Tibial nerve (tissue), 4 donors: ENCODE measurements around the gene CFAP299. TPM values are rescaled to one million over a fixed set of nuclear protein-coding genes. Genes with fewer than 3 reads are reported as not detected.

Experiments
- DNase-seq, 2 donors: peaks; one replicate each; pipeline ENCODE4 v3.0.0-alpha.2; 2019; ENCODE audit warnings: low spot score in 2 of 2
- H3K27ac ChIP-seq, 4 donors: fragments of 200-600 bp; sonication (generic) in 3 of 4; one replicate each; pipeline ENCODE4 v1.5.1; 2017 to 2019; ENCODE audit warnings: mild to moderate bottlenecking in 1 of 4
- H3K27me3 ChIP-seq, 2 donors: fragments of 200-600 bp; sonication (generic) in 1 of 2; one replicate each; pipeline versions ENCODE4 v1.5.1 to v1.6.0; 2017 to 2019
- H3K36me3 ChIP-seq, 3 donors: fragments of 200-600 bp; sonication (generic); one replicate each; pipeline ENCODE4 v1.5.1; 2018 to 2019
- H3K4me1 ChIP-seq, 4 donors: fragments of 200-600 bp; sonication (generic) in 3 of 4; one replicate each; pipeline ENCODE4 v1.5.1; 2017 to 2019
- H3K4me3 ChIP-seq, 4 donors: fragments of 200-600 bp; sonication (generic) in 3 of 4; one replicate each; pipeline ENCODE4 v1.5.1; 2017 to 2019; ENCODE audit warnings: mild to moderate bottlenecking in 1 of 4, moderate library complexity in 1 of 4
- H3K9me3 ChIP-seq, 4 donors: fragments of 200-600 bp; sonication (generic) in 3 of 4; one replicate each; pipeline ENCODE4 v1.5.1; 2017 to 2019
- CTCF ChIP-seq, 5 experiments: fragments of 200-600 bp in 3 of 5; fragments of 450-650 bp in 2 of 5; sonication (generic) in 3 of 5; IDR thresholded peaks; one replicate each; pipeline ENCODE4 v1.5.1; 2016 to 2019; ENCODE audit warnings: antibody characterized with exemption in 5 of 5, mild to moderate bottlenecking in 3 of 5, moderate library complexity in 2 of 5
- EP300 ChIP-seq, 2 donors: sonication (generic); formaldehyde crosslinking; IDR thresholded peaks; one replicate each; pipeline ENCODE4 v1.6.1; 2017; ENCODE audit warnings: antibody characterized with exemption in 2 of 2, mild to moderate bottlenecking in 1 of 2
- POLR2A ChIP-seq, 2 donors: fragments of 450-650 bp; IDR thresholded peaks; one replicate each; pipeline ENCODE4 v1.6.1; 2017; ENCODE audit warnings: antibody characterized with exemption in 2 of 2, mild to moderate bottlenecking in 2 of 2, moderate library complexity in 2 of 2
- WGBS, 2 donors: methylation state at CpG; one replicate each; pipeline ENCODE4 v1.1.5; 2018; 5-methylcytosine and 5-hydroxymethylcytosine counted together
- total RNA-seq, 4 donors: library from RNA; depleted of rRNA; stranded (reverse); fragments of >200 nt; gene quantifications; one replicate each; pipeline ENCODE4 v1.1.0, GENCODE V29; 2016

Gene CFAP299
- total RNA-seq, 4 donors from 2014 or later: under 0.01 to 0.87 (median 0.39) TPM; not detected in 1

GRCh38 chr4:80387390-80388283, 52.1 kb downstream of the CFAP299 start:
- no peaks in the 10 kb centered on the region for H3K4me1 ChIP-seq
- no peak overlapping the region for H3K4me3 ChIP-seq
- TF ChIP-seq CTCF (IDR thresholded peaks at IDR 0.05) (no peak), EP300 (IDR thresholded peaks at IDR 0.05) (no peak), POLR2A (IDR thresholded peaks at IDR 0.05) (no peak)
- WGBS, 2 donors: 91 to 96% methylated on average over 10 to 11 of the region's 11 CpGs
- no peaks in the 10 kb centered on the region for H3K27me3 ChIP-seq
- peaks cover 0 to 9% (median 0%) of the 10 kb centered on the region in 4 donors for H3K9me3 ChIP-seq
- DNase-seq: no peak
- H3K36me3 ChIP-seq: no peaks in the 10 kb centered on the region
- H3K27ac ChIP-seq: no peak overlapping the region

- Histone ChIP-seq H3K27ac (no peak overlapping the region), H3K4me1 (no peaks in the 10 kb centered on the region), H3K36me3 (no peaks in the 10 kb centered on the region), H3K27me3 (no peaks in the 10 kb centered on the region), H3K4me3 (no peak overlapping the region), H3K9me3 (peaks cover 0 to 9% (median 0%) of the 10 kb centered on the region in 4 donors)
- WGBS, 2 donors: 83 to 89% methylated on average over 8 of the region's 8 CpGs
- TF ChIP-seq CTCF (IDR thresholded peaks at IDR 0.05) (no peak), EP300 (IDR thresholded peaks at IDR 0.05) (no peak), POLR2A (IDR thresholded peaks at IDR 0.05) (no peak)
- DNase-seq: no peak
Measured at GRCh38 chr4:80388284-80388607, 52.7 kb downstream of the CFAP299 start.

- Histone ChIP-seq H3K9me3 (peaks cover 0 to 9% (median 0%) of the 10 kb centered on the region in 4 donors), H3K36me3 (no peaks in the 10 kb centered on the region), H3K4me3 (no peak overlapping the region), H3K27ac (no peak overlapping the region), H3K27me3 (no peaks in the 10 kb centered on the region), H3K4me1 (no peaks in the 10 kb centered on the region)
- TF ChIP-seq CTCF (IDR thresholded peaks at IDR 0.05) (no peak), EP300 (IDR thresholded peaks at IDR 0.05) (no peak), POLR2A (IDR thresholded peaks at IDR 0.05) (no peak)
- WGBS, 2 donors: 85 to 96% methylated on average over 2 of the region's 2 CpGs
- no peak for DNase-seq
Measured at GRCh38 chr4:80390178-80390577, 54.6 kb downstream of the CFAP299 start.

GRCh38 chr4:80393246-80393969, 57.9 kb downstream of the CFAP299 start:
- 81 to 86% methylated on average over 4 of the region's 4 CpGs for WGBS, 2 donors
- no peak overlapping the region for H3K4me3 ChIP-seq
- no peak overlapping the region for H3K27ac ChIP-seq
- TF ChIP-seq POLR2A (IDR thresholded peaks at IDR 0.05) (no peak), CTCF (IDR thresholded peaks at IDR 0.05) (no peak), EP300 (IDR thresholded peaks at IDR 0.05) (no peak)
- H3K27me3 ChIP-seq: no peaks in the 10 kb centered on the region
- no peaks in the 10 kb centered on the region for H3K4me1 ChIP-seq
- H3K36me3 ChIP-seq: no peaks in the 10 kb centered on the region
- H3K9me3 ChIP-seq: no peaks in the 10 kb centered on the region
- no peak for DNase-seq

- no peak for DNase-seq
- WGBS, 2 donors: 100% methylated on average over 1 of the region's 1 CpG
- Histone ChIP-seq H3K27me3 (no peaks in the 10 kb centered on the region), H3K9me3 (no peaks in the 10 kb centered on the region), H3K27ac (no peak overlapping the region), H3K4me1 (no peaks in the 10 kb centered on the region), H3K4me3 (no peak overlapping the region), H3K36me3 (no peaks in the 10 kb centered on the region)
- TF ChIP-seq CTCF (IDR thresholded peaks at IDR 0.05) (no peak), POLR2A (IDR thresholded peaks at IDR 0.05) (no peak), EP300 (IDR thresholded peaks at IDR 0.05) (no peak)
Measured at GRCh38 chr4:80393970-80394250, 58.4 kb downstream of the CFAP299 start.
